Activated CD8-positive, alpha-beta memory T cell treated with anti-CD3 and anti-CD28 coated beads for 1 hour (primary cell): Measurements from ENCODE around the gene UBASH3B.
"Not testable (repeated sequence)": the region's sequence is repeated elsewhere in the genome, so short reads cannot be mapped to it uniquely, and the experiment has no call there.

Experiments used
- DNase-seq, 2 donors: peaks; one replicate each; pipeline ENCODE4 v3.0.0-alpha.2; 2020; ENCODE audit warnings: low read depth in 1 of 2; ENCODE audit errors: extremely low read depth in 1 of 2

The UBASH3B gene

DNA sequence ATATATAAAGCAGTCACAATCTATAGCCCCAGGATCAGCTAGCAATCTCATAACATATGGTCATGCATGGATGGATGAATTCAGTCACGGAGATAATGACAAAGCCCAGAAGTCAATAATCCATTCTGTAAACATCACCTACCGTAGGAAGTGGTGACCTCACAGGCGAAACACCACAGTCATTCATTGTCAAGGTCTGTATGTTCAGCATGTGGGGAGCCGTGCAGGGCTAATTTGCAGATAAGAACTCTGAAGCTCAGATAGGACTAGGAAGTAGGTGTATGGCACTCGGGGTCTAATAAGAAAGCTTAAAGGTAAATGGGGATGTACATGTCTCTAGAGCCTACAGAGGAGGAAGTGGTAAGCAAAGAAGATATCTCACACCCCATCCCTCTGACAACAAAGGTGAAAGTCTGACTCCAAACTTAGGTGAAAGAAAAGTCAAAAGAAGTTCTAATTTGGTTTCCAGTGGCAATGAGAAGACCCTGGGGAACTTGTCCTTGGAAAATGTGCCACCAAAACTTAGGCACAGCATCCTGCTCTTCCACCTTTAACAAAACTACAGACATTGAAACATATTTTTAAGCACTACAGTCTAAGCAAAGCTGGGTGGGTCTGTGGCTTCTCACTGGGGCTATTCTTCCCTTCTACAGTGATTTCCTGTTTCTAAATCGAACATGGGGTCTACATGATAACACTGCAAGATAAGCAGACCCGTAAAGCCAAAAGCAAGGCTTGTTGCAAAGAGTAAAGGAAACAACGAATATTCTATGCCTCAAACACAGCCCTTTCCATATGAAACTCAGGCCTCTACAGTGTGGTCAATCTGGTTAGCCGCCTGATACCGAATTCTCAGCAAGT, 188.0 kb downstream of the UBASH3B start:
- DNase-seq = no peak

DNA sequence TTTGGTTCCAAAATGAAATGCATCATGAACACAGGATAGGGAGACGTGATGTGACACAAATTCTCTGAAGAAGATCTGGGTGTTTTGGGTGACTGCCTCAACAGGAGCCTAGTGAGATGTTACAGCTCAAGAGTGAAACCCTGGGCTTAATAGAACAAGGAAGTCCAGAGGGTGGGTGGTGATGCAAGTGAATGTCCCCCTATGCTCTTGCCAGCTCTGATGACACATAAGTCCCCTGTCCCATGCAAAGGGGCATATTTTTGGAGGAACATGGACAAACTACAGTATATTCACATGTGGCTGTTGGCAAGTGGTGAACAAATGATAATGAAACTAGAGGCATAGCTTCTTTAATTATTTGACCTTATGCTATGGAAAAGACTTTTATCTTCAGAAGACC, 191.9 kb downstream of the UBASH3B start:
- no peak for DNase-seq

DNA sequence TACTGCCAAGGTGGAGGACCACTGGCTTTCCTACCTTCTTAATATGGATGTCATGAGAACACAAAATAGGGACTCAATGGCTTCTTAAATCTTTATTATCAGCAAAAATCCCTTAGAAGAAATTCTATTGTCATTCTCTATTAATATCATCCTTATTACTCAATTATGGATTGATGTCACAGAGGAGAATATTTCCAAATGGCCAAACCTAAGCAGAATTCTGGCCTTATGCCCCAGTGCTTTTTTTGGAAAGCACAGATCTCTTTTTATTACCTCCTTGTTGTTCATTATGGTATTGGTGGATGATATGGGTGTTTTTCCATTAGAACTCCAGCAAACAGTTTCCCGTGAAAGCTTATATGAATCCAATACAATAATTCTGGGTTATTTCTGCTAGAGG, 192.7 kb downstream of the UBASH3B start:
- DNase-seq = no peak

DNA sequence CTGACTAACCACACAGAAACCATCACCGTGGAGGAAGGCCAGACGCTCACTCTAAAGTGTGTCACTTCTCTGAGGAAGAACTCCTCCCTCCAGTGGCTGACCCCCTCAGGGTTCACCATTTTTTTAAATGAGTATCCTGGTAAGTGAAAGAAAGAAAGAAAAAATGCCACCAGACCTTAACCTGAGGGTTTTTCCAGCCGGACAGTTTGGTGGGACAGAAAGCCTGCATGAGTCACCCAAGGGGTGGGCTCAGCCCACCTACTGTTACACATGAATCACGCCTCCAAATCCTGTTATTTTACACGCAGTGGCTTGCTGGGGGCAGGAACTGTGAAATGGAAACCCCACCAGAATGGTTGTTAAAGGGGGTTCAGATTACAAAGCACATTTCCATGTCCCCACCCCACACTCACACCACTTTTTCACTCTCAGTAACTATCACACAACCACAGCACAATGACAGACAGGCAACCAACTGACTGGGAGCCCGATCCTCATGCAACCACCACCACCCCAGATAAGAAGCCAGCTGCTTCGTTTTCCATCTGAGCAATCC, 194.6 kb downstream of the UBASH3B start:
- DNase-seq = peak in 1 of 2 donors; percentile 30

DNA sequence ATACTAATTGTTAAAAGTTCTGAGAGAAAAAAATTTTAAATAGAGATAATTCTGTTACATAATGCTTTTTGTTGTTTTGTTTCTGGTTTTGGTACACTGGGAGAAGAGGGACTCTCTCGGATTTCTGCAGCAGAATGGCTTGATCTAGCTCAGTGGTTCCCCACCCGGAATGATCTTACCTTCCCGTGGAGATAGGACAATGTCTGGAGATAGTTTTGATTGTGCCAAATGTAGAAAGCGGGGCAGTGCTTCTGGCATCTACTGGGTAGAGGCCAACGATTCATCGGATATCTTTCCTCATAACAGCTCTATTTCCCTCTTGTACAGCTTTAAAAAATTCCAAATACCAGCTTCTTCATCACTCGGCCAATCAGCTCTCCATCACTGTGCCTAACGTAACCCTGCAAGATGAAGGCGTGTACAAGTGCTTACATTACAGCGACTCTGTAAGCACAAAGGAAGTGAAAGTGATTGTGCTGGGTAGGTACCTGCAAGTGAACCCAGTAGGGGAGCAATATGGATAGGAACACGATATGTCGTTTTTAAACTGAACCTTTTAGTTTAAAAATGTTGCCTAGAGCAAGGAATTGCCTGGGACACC, 195.9 kb downstream of the UBASH3B start:
- DNase-seq = no peak

DNA sequence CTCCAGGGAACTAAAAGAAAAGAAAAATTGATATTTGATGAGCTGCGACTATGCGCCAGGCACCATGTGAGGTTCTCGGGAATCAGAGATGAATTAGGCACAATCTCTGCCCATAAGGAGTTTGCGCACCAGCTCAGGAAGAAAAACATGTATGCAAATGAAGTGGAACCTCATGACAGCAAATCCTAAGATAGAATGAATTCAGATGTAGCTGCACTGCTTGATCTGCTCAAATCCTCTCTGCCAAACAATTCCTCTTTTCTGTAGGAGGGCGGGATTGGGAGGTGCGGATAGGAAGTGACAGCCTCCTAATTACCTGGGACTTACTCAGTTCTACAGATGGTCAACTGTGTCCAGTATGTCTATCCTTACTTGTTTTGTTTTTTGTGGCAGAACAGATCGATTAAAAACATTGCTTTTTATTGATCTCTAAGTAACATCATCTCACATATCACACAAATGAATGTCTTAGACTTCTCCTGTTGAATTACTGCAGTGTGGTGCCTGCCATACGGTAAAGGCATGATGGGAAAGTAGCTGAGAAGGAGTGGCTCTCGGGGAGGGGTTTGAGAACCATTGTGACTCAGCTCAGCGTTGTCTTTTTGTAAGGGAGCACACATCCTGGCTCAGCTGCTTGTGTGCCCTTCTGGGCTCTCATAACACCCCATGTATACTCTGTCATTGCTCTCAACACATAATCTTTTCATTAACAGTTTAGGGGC, 196.7 kb downstream of the UBASH3B start:
- no peak for DNase-seq

DNA sequence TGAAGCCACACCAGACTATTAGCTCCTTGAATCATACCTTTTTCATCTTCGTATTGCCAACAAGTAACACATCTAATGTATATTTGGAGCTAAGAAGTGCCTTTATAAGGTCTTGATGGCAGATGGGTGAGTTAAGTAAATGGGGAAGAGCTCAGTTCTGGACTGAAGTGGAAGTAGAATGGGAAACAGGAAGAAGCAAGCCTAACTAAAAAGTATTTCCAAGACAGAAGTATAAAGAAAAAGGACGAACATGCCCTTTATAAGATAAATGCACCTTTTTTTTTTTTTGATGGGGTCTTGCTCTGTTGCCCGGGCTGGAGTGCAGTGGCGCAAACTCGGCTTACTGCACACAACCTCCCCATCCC, 197.3 kb downstream of the UBASH3B start:
- DNase-seq = no peak

DNA sequence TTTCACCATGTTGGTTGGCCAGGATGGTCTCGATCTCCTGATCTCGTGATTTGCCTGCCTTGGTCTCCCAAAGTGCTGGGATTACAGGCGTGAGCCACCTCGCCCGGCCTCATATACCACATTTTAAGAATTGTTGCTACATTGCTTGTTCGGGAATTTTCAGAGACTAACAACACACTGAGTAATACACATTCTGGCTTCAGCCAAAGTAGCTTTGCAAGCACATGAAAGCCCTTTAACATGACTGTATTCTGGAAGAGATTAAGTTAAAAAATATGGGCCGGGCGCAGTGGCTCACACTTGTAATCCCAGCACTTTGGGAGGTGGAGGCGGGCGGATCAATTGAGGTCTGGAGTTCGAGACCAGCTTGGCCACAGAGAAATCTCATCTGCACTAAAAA, 197.7 kb downstream of the UBASH3B start:
- no peak for DNase-seq

DNA sequence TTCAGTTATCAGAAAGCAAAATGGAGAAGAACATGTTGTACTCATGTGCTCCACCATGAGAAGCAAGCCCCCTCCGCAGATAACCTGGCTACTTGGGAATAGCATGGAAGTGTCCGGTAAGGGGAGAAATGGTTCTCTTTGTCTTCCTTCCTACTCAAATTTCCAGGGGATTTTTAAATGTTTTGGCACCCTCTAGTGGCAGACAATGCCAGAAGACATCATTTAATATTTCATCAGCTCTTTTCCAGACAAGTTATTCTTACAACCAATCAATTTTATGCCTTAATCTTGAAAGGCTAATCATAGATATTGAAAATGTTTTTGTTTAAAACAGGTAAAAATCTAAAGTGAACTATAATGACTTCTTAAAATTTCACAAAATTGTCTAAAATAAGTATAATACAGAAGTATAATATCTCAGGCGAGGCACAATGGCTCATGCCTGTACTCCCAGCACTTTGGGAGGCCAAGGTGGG, 198.5 kb downstream of the UBASH3B start:
- no peak for DNase-seq

DNA sequence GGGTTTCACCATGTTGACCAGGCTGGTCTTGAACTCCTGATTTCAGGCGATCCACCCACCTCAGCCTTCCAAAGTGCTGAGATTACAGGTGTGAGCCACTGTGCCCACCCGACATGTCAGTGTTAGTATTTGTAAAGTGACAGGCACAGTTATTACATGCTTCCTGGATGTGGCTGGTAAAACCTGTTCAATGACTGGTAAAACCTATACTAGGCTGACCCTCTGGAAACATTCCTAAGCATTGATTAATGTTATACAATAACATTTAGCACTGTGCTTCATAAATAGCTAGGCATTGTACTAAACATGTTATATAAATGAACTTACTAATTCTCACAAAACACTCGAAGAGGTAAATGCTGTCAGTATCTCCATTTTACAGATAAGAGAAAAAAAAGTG, 206.1 kb downstream of the UBASH3B start:
- DNase-seq = no peak

DNA sequence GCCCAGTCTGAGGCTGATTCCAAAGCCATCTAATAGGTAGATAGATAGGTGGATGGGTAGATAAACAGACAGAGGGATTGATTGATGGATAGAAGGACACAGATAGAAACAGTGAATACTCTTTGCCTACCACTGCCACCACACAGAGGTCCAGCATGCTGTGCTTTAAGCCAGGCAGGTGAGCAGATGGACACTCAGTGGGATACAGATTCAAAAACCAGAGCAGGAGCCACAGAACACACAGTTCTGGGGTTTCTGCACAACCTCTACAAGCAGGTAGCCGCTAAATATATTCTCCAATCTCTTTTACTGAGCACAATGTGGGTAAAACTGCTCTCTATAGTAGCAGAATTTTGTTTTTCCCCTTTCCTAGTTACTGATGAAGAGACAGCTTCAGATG, 206.6 kb downstream of the UBASH3B start:
- no peak for DNase-seq

DNA sequence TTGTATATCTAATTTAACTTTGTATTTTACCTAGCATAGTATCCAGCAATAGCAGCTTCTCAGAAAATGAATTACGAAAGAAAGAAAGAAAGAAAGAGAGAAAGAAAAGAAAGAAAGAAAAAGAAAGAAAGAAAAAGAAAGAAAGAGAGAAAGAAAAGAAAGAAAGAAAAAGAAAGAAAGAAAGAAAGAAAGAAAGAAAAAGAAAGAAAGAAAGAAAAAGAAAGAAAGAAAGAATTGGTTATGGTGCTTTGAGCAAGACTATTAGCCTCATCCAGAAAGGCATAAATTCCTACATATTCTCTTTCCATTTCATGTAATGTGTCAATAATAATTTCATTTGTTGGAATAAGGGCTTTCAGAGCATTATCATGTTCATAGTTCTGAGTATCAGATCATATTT, 207.6 kb downstream of the UBASH3B start:
- DNase-seq = not testable (repeated sequence)

DNA sequence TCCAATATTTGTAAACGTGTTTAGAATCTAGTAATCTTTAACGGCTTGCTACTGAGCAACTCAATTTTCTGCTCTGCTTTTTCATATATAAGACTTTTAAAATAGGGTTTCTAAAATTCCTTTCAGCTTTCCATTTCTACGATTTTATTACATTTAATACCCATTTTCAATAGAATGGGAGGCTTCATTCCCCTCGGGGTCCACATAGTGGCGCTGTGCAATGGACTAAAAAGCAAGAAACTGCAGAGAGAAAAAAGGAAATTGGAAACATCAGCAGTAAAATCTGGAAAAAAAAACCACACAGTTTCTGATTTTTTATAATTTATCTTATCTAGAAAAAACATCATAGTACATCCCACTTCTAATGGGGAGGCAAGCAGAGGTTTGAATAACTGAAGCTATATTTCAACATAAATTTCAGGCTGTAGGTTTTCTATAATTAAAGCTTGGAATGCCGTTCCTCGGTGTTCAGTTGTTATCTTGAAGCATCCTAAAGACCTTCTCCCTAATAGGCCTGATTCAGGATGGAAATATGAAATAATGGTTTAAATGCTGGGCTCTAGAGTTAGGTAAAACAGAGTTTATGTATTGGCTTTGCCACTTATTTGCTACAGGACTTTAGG, 208.3 kb downstream of the UBASH3B start:
- DNase-seq = no peak
